ENCODE results near the gene ACTN1. TPM values are rescaled to one million over a fixed set of nuclear protein-coding genes. Genes with fewer than 3 reads are reported as not detected.

Gene ACTN1
- total and polyA plus RNA-seq, 11 donors = 48.4 to 252 (median 104) TPM

DNA sequence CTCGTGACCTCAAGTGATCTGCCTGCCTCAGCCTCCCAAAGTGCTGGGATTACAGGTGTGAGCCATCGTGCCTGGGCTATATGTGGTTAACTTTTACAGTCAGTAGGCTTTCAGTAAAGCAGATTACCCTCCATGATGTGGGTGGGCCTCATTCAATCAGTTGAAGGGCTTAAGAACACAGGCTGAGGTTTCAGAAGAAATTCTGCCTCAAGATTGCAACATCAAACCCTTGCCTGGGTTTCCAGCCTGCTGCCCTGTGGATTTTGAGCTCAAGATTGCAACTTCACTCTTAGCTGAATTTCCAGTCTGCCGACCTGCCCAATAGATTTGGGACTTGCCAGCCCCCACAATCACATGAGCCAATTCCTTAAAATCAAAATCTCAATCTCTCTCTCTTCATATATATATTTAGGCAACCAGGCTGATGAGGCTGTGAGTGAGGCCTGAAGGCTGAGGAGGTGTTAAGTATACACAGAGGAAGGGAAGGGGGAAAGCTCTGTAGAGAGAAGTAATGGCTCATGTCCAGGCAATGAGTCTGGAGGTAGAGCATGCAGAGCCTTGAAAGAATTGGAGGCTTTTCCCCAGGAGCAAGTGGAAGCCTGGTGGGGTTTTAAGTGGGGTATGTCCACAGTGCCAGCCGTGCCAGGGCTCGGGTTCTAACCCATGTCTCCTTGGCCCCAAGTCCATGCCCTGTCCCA, 33.3 kb upstream of the ACTN1 start:
- Histone ChIP-seq H3K27ac (no peak overlapping the region), H3K36me3 (no peaks in the 10 kb centered on the region), H3K4me3 (no peak overlapping the region), H3K27me3 (no peaks in the 10 kb centered on the region), H3K9me3 (no peaks in the 10 kb centered on the region), H3K4me1 (peaks cover 0 to 19% (median 0%) of the 10 kb centered on the region in 12 donors)
- DNase-seq = no peak
- TF ChIP-seq, protein P1, sequence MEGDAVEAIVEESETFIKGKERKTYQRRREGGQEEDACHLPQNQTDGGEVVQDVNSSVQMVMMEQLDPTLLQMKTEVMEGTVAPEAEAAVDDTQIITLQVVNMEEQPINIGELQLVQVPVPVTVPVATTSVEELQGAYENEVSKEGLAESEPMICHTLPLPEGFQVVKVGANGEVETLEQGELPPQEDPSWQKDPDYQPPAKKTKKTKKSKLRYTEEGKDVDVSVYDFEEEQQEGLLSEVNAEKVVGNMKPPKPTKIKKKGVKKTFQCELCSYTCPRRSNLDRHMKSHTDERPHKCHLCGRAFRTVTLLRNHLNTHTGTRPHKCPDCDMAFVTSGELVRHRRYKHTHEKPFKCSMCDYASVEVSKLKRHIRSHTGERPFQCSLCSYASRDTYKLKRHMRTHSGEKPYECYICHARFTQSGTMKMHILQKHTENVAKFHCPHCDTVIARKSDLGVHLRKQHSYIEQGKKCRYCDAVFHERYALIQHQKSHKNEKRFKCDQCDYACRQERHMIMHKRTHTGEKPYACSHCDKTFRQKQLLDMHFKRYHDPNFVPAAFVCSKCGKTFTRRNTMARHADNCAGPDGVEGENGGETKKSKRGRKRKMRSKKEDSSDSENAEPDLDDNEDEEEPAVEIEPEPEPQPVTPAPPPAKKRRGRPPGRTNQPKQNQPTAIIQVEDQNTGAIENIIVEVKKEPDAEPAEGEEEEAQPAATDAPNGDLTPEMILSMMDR (IDR thresholded peaks at IDR 0.05) = no peak
- no peak for ATAC-seq
- intact Hi-C loops (cut with DNase I) = no loop called here
- WGBS, 4 donors = 90 to 95% (median 92%) methylated on average over 5 of the region's 5 CpGs

DNA sequence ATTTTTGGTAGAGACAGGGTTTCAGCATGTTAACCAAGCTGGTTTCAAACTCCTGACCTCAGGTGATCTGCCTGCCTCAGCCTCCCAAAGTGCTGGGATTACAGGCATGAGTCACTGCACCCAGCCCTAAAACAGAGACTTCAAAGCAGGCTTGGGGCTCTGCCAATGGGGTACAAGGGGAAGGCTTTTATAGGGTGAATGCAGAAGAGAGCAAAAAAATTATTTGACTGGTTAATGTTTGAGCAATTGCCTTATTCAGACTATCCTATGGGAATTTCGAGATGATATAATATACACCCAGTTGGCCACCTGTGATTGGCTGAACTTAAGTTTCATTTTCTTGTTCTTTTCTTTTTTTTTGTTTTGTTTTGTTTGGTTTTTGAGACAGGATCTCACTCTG, 31.5 kb upstream of the ACTN1 start:
- ATAC-seq (no peak), DNase-seq (no peak)
- peaks cover 0 to 25% (median under 1%) of the 10 kb centered on the region in 12 donors for H3K4me1 ChIP-seq
- H3K36me3 ChIP-seq = no peaks in the 10 kb centered on the region
- no peaks in the 10 kb centered on the region for H3K27me3 ChIP-seq
- TF ChIP-seq, protein P1 (IDR thresholded peaks at IDR 0.05) = no peak
- TF ChIP-seq POLR2A (IDR thresholded peaks at IDR 0.05) = no peak
- no peaks in the 10 kb centered on the region for H3K9me3 ChIP-seq
- no peak overlapping the region for H3K27ac ChIP-seq
- WGBS, 4 donors = 87 to 95% (median 93%) methylated on average over 1 of the region's 1 CpG
- intact Hi-C loops (cut with DNase I) = no loop called here
- H3K4me3 ChIP-seq = no peak overlapping the region

DNA sequence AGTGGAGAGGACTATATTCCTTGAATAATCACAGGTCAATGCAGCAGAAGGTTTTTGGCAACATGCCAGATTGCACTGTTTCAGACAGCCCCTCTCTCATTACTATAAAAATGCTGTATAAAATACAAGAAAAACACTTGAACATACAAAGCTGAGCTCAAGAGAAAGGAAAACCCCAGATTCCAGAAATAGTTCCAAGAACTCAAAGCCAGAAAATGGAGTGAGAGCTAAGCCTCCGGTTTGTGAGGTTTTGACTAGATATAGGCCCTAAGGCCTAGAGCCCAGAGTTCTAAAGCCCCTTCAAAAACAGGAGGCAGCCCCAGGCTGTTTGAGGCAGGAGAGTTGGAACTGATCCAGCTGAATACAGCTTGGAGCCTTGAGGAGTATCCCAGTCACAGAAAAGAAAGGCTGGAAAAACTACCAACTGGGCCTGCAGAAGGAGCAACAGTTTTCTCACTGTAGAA, 29.4 kb upstream of the ACTN1 start:
- DNase-seq (no peak), ATAC-seq (no peak)
- Histone ChIP-seq H3K4me1 (peaks cover 0 to 19% (median 4%) of the 10 kb centered on the region in 12 donors), H3K27me3 (no peaks in the 10 kb centered on the region), H3K36me3 (no peaks in the 10 kb centered on the region), H3K9me3 (no peaks in the 10 kb centered on the region), H3K4me3 (no peak overlapping the region), H3K27ac (peak overlapping the region in 3 of 12 donors; percentile 7 to 54 (median 39))
- 55 to 78% (median 66%) methylated on average over 1 of the region's 1 CpG for WGBS, 4 donors
- intact Hi-C loops (cut with DNase I) = no loop called here
- TF ChIP-seq, protein P1 (IDR thresholded peaks at IDR 0.05) = no peak
- no peak for TF ChIP-seq POLR2A (IDR thresholded peaks at IDR 0.05)

DNA sequence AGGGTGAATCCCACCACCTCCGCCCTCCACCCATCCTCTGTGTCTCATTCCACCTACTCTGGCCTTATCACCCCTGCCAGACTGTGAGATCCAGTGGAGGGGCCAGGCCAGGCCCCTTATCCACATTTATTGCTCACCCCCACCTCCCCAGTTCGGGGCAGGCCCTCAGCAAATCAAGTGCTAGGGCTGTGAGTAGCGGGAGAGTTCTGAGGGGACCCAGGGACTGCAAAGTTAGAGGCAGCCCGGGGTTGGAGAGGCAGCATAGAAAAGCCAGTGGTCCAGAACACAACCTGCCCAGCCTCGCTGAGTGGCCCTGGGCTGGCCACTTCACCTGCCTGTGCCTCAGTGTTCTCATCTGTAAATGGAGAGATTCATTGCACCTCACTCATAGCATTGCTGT, 27.2 kb upstream of the ACTN1 start:
- Histone ChIP-seq H3K4me3 (no peak overlapping the region), H3K36me3 (no peaks in the 10 kb centered on the region), H3K4me1 (peaks cover 0 to 11% (median 4%) of the 10 kb centered on the region in 12 donors), H3K27ac (no peak overlapping the region), H3K27me3 (no peaks in the 10 kb centered on the region), H3K9me3 (no peaks in the 10 kb centered on the region)
- DNase-seq (no peak), ATAC-seq (no peak)
- intact Hi-C loops (cut with DNase I) = no loop called here
- TF ChIP-seq POLR2A (IDR thresholded peaks at IDR 0.05) = no peak
- TF ChIP-seq, protein P1 (IDR thresholded peaks at IDR 0.05) = no peak
- WGBS, 4 donors = 92 to 98% (median 97%) methylated on average over 5 of the region's 5 CpGs
